ENCODE data around the gene PLA2G4A. TPM values are rescaled to one million over a fixed set of nuclear protein-coding genes. Genes with fewer than 3 reads are reported as not detected.

The PLA2G4A gene
- under 1 TPM; 0.25 to 0.90 (median 0.45) TPM for total RNA-seq (2021; fragmentation: NEBNext Ultra II Directional; extraction: Animal tissue kit (Norgen Biotek cat#: 25700))
- long read RNA-seq, partial matches to known transcripts: 1 of 2 reads
- long read RNA-seq, other reads (novel, unspliced or antisense): 0 of 2 reads

GRCh38 chr1:186828611-186829454, at the start of gene PLA2G4A:
TSS of gene PLA2G4A (plus strand) at chr1:186828949. CDS start at chr1:186854355, 25,406 bp downstream.
- Mint-ChIP-seq H3K36me3 (ENCODE audit: low read depth) (no peaks in the 10 kb centered on the region), H3K27ac (no peak within 1 kb of the TSS), H3K4me1 (ENCODE audit: low read depth) (peaks cover 16% of the 10 kb centered on the region), H3K9me3 (no peaks in the 10 kb centered on the region), H3K27me3 (ENCODE audit: insufficient read depth) (no peaks in the 10 kb centered on the region; the same call in 1 of the 2 replicates), H3K4me3 (peak within 1 kb of the TSS; percentile 91)
- peak; percentile 52 for DNase-seq
- TF ChIP-seq, protein P1, sequence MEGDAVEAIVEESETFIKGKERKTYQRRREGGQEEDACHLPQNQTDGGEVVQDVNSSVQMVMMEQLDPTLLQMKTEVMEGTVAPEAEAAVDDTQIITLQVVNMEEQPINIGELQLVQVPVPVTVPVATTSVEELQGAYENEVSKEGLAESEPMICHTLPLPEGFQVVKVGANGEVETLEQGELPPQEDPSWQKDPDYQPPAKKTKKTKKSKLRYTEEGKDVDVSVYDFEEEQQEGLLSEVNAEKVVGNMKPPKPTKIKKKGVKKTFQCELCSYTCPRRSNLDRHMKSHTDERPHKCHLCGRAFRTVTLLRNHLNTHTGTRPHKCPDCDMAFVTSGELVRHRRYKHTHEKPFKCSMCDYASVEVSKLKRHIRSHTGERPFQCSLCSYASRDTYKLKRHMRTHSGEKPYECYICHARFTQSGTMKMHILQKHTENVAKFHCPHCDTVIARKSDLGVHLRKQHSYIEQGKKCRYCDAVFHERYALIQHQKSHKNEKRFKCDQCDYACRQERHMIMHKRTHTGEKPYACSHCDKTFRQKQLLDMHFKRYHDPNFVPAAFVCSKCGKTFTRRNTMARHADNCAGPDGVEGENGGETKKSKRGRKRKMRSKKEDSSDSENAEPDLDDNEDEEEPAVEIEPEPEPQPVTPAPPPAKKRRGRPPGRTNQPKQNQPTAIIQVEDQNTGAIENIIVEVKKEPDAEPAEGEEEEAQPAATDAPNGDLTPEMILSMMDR (IDR thresholded peaks at IDR 0.05): no peak

DNA sequence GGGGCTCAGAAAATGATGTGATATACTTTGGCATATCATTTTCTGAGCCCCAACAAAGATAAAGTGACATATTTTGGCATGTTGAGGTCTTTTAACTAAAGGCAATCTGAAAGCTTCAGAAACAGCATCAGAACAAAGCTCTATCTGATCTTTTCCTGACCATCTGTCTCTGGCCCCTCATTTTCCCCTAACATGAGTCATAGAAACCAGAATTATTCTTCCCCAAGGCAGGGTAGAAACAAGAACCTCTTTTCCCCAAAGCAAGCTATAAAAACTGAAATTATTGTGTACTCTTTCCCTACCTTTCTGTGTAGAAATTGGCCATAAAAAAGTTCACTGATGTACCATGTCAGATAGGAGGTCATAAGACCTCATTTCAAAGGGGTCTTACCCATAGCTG, 48.7 kb upstream of the PLA2G4A start:
- no peaks in the 10 kb centered on the region for H3K4me1 Mint-ChIP-seq (ENCODE audit: low read depth)
- TF ChIP-seq, protein P1 (IDR thresholded peaks at IDR 0.05): no peak
- DNase-seq: no peak
- H3K27me3 Mint-ChIP-seq (ENCODE audit: insufficient read depth): peaks cover 5% of the 10 kb centered on the region; the same call in 1 of the 2 replicates
- no peaks in the 10 kb centered on the region for H3K9me3 Mint-ChIP-seq
- H3K36me3 Mint-ChIP-seq (ENCODE audit: low read depth): no peaks in the 10 kb centered on the region
- H3K4me3 Mint-ChIP-seq: no peak overlapping the region
- H3K27ac Mint-ChIP-seq: no peak overlapping the region

- TF ChIP-seq, protein P1 (IDR thresholded peaks at IDR 0.05): no peak
- H3K27ac Mint-ChIP-seq: no peak overlapping the region
- H3K4me3 Mint-ChIP-seq: no peak overlapping the region
- DNase-seq: no peak
- peaks cover 3% of the 10 kb centered on the region; the same call in 1 of the 2 replicates for H3K27me3 Mint-ChIP-seq (ENCODE audit: insufficient read depth)
- no peaks in the 10 kb centered on the region for H3K36me3 Mint-ChIP-seq (ENCODE audit: low read depth)
- no peaks in the 10 kb centered on the region for H3K4me1 Mint-ChIP-seq (ENCODE audit: low read depth)
- H3K9me3 Mint-ChIP-seq: no peaks in the 10 kb centered on the region
Measured at GRCh38 chr1:186781730-186782129, 47.0 kb upstream of the PLA2G4A start.

DNA sequence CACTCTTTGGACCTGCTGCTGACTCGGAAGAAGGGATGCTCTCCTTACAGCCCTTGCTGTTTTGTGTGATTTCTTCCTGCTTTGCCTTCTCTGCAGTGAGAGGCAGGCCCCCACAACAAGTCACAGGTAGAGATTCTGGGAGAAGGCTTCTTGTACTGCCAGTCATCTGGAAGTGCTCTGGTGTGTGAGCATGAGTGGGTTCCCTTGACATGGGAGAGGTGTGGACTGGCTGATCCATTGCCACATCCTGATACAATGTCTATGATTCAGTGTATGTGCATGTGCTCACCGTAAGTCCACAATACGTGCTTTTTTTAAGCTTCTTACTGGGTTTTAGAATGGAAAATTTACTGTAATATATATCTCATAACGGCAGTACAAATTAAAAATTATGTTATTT, 46.0 kb upstream of the PLA2G4A start:
- no peaks in the 10 kb centered on the region for H3K4me1 Mint-ChIP-seq (ENCODE audit: low read depth)
- H3K4me3 Mint-ChIP-seq: no peak overlapping the region

DNA sequence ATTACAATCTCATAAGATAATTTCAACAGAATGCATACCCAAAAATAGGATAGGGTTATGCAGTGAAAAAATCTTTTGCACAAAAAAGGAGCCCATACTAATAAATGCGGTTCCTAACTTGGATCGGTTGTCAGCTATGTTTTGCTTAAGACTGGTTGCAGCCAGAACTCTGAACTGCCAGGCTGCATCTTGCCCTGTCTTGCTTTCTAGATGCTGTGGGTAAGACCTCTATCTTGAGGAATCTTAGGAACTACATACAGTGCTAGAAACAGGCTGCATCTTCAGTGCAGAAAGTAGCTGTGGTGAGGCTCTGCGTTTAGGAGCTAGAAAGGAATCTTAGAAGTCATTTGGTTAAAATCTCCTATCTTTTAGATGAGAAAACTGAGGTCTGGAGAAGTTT, 45.6 kb upstream of the PLA2G4A start:
- no peak for DNase-seq
- H3K4me1 Mint-ChIP-seq (ENCODE audit: low read depth): no peaks in the 10 kb centered on the region
- no peaks in the 10 kb centered on the region for H3K9me3 Mint-ChIP-seq
- peaks cover 3% of the 10 kb centered on the region; the same call in 1 of the 2 replicates for H3K27me3 Mint-ChIP-seq (ENCODE audit: insufficient read depth)
- no peaks in the 10 kb centered on the region for H3K36me3 Mint-ChIP-seq (ENCODE audit: low read depth)
- no peak overlapping the region for H3K4me3 Mint-ChIP-seq
- TF ChIP-seq, protein P1 (IDR thresholded peaks at IDR 0.05): no peak
- H3K27ac Mint-ChIP-seq: no peak overlapping the region

More for the DNA sequence above, 46.0 kb upstream of the PLA2G4A start:
- DNase-seq: no peak
- Mint-ChIP-seq H3K36me3 (ENCODE audit: low read depth) (no peaks in the 10 kb centered on the region), H3K9me3 (no peaks in the 10 kb centered on the region), H3K27ac (no peak overlapping the region), H3K27me3 (ENCODE audit: insufficient read depth) (peaks cover 3% of the 10 kb centered on the region; the same call in 1 of the 2 replicates)
- TF ChIP-seq, protein P1 (IDR thresholded peaks at IDR 0.05): no peak

Data from HFFc6 (cell line).